B cell (primary cell): ENCODE results near the gene SRPRB. TPM values are rescaled to one million over a fixed set of nuclear protein-coding genes. Genes with fewer than 3 reads are reported as not detected.

ENCODE experiments used
- ATAC-seq: fragments of 200-7000 bp; cut with Tn5 transposase; one replicate; pipeline ENCODE4 v1.10.0; 2021; ENCODE audit warnings: low read depth, mild to moderate bottlenecking, moderate number of reproducible peaks, moderate library complexity
- CTCF ChIA-PET: fragments of 350-600 bp; sonication (Branson Sonifier 250); formaldehyde crosslinking; loops from one replicate; lab custom pipeline; 2021; ENCODE audit warnings: antibody characterized with exemption, inconsistent platforms; lab: Charles Lee
- POLR2A ChIA-PET: fragments of 350-600 bp; sonication (Branson Sonifier 250); formaldehyde crosslinking; loops from one replicate; lab custom pipeline; 2021; ENCODE audit warnings: antibody characterized with exemption; lab: Charles Lee
- DNase-seq: peaks from one replicate; pipeline ENCODE4 v3.0.0; 2013
- H2AFZ ChIP-seq: 2 replicates; pipeline ENCODE4 v1.6.1; 2012; ENCODE audit warnings: mild to moderate bottlenecking, low read depth, low read length; ENCODE audit not compliant: insufficient read depth, poor library complexity, severe bottlenecking
- H3K27ac ChIP-seq, 2 donors: 1 replicate in 1 of 2; 2 replicates in 1 of 2; pipeline ENCODE4 v1.5.1; 2012 to 2013; ENCODE audit warnings: low read length in 2 of 2, mild to moderate bottlenecking in 2 of 2, moderate library complexity in 1 of 2
- H3K27me3 ChIP-seq, 4 experiments: fragments of 200-600 bp in 1 of 4; sonication (generic) in 1 of 4; replicated peaks in 1 of 4; 1 replicate in 2 of 4; 2 replicates in 2 of 4; pipeline versions ENCODE4 v1.6.1 to v1.7.0; 2013 to 2016; ENCODE audit warnings: low read length in 3 of 4, mild to moderate bottlenecking in 2 of 4, mixed read lengths in 1 of 4, moderate library complexity in 1 of 4; ENCODE audit not compliant: insufficient read depth in 4 of 4, control insufficient read depth in 3 of 4; ENCODE audit errors: control extremely low read depth in 1 of 4
- H3K36me3 ChIP-seq, 2 experiments: replicated peaks in 1 of 2; 1 replicate in 1 of 2; 2 replicates in 1 of 2; pipeline versions ENCODE4 v1.6.1 to v1.7.1; 2013; ENCODE audit warnings: low read length in 1 of 2; ENCODE audit not compliant: insufficient read depth in 2 of 2, control insufficient read depth in 1 of 2; ENCODE audit errors: control extremely low read depth in 1 of 2, extremely low read depth in 1 of 2
- H3K4me1 ChIP-seq, 2 donors: fragments of 200-600 bp in 1 of 2; sonication (generic) in 1 of 2; 1 replicate in 1 of 2; 2 replicates in 1 of 2; pipeline versions ENCODE4 v1.5.1 to v1.6.1; 2013 to 2017; ENCODE audit warnings: low read length in 2 of 2; ENCODE audit not compliant: control insufficient read depth in 2 of 2, insufficient read depth in 2 of 2
- H3K4me2 ChIP-seq: replicated peaks from 2 replicates; pipeline ENCODE3; 2012; ENCODE audit warnings: mild to moderate bottlenecking, low read depth, low read length; ENCODE audit not compliant: poor library complexity, severe bottlenecking
- H3K4me3 ChIP-seq, 5 experiments: fragments of 200-600 bp in 1 of 5; sonication (generic) in 1 of 5; 1 replicate in 3 of 5; 2 replicates in 2 of 5; pipeline versions ENCODE4 v1.5.1 to v1.7.0; 2011 to 2016; ENCODE audit warnings: low read length in 4 of 5, mild to moderate bottlenecking in 4 of 5, low read depth in 2 of 5, control low read depth in 1 of 5, moderate library complexity in 1 of 5; ENCODE audit not compliant: insufficient read depth in 1 of 5; ENCODE audit errors: control extremely low read depth in 1 of 5, extremely low read depth in 1 of 5
- H3K79me2 ChIP-seq: fragments of 200-600 bp; sonication (generic); one replicate; pipeline ENCODE4 v1.6.0; 2016; ENCODE audit warnings: low read length; ENCODE audit not compliant: control insufficient read depth, insufficient read depth
- H3K9ac ChIP-seq: fragments of 200-600 bp; sonication (generic); 2 replicates; pipeline ENCODE4 v1.6.1; 2017; ENCODE audit warnings: mild to moderate bottlenecking, low read length, moderate library complexity
- H3K9me3 ChIP-seq, 3 donors: one replicate each; pipeline versions ENCODE4 v1.6.1 to v1.7.1; 2013; ENCODE audit warnings: low read length in 2 of 3; ENCODE audit not compliant: control insufficient read depth in 2 of 3, insufficient read depth in 1 of 3; ENCODE audit errors: control extremely low read depth in 1 of 3
- H4K20me1 ChIP-seq: 2 replicates; pipeline ENCODE4 v1.6.0; 2012; ENCODE audit warnings: mild to moderate bottlenecking, low read length; ENCODE audit not compliant: insufficient read depth, control insufficient read depth, poor library complexity, severe bottlenecking
- H3K27ac Mint-ChIP-seq: one replicate; pipeline ENCODE4 v1.8.0; 2021; ENCODE audit warnings: mixed read lengths
- H3K27me3 Mint-ChIP-seq: one replicate; pipeline ENCODE4 v1.8.0; 2021; ENCODE audit warnings: mixed read lengths
- H3K4me1 Mint-ChIP-seq: one replicate; pipeline ENCODE4 v1.8.0; 2021; ENCODE audit warnings: mixed read lengths
- H3K4me3 Mint-ChIP-seq: one replicate; pipeline ENCODE4 v1.8.0; 2021; ENCODE audit warnings: mixed read lengths
- H3K9me3 Mint-ChIP-seq: one replicate; pipeline ENCODE4 v1.8.0; 2022; ENCODE audit warnings: mixed read lengths; ENCODE audit not compliant: insufficient read depth
- EZH2 ChIP-seq: IDR thresholded peaks from 2 replicates; pipeline ENCODE4 v1.6.1; 2012; ENCODE audit warnings: borderline replicate concordance, low read depth, mild to moderate bottlenecking, moderate library complexity, low read length; ENCODE audit not compliant: insufficient read depth, poor library complexity, severe bottlenecking
- WGBS: methylation state at CpG from one replicate; pipeline ENCODE4 v1.1.5; 2013; ENCODE audit warnings: missing lambda C conversion rate; ENCODE audit not compliant: insufficient coverage; 5-methylcytosine and 5-hydroxymethylcytosine counted together
- intact Hi-C: fragments of 100-400 bp; cut with micrococcal nuclease; formaldehyde crosslinking; loops from one replicate; pipeline ENCODE4 v1.10.0; 2022
- polyA plus RNA-seq: library from polyadenylated mRNA; depleted of rRNA; stranded (reverse); fragments of >200 nt; gene quantifications from 2 replicates; pipeline ENCODE4 v1.2.3, GENCODE V29; 2012
- total RNA-seq, 2 donors: library from RNA; stranded (reverse); fragments of 120-200 nt in 1 of 2; gene quantifications; 1 replicate in 1 of 2; 2 replicates in 1 of 2; pipeline versions ENCODE4 v1.2.3 to v1.2.4, GENCODE V29; 2013 to 2022
- TF ChIP-seq, protein P1 (sequence below): fragments of 200-600 bp; IDR thresholded peaks from one replicate; pipeline ENCODE4 v1.8.0; 2022; ENCODE audit warnings: antibody characterized with exemption, mild to moderate bottlenecking

SRPRB gene
- total and polyA plus RNA-seq, 2 donors (not counting 1 experiment from before 2014, with no cell fraction given): 10.1 to 28.8 TPM

DNA sequence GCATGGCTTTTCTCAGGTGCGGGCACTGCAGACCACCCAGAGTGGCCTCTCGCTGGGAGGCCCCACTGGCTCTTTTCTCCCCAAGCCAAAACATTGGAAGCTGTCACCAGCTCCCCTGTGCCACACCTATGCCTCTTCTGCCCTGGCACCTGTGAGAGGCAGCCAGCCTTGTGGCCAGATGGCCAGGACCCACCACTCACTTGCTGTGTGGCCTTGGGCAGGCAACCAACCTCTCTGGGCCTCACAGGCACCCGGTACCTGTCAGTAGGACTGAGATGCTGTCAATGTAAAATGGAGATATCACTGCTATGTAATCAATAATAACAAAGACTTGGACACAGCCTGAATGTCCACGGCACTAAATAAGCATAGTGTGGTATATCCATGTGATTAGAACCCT, 36.5 kb downstream of the SRPRB start:
- intact Hi-C loops: no loop called here
- Histone ChIP-seq H3K4me1 (no peaks in the 10 kb centered on the region), H3K27me3 (no peaks in the 10 kb centered on the region), H3K79me2 (no peaks in the 10 kb centered on the region), H3K9me3 (no peaks in the 10 kb centered on the region), H2AFZ (no peak overlapping the region), H3K27ac (no peak overlapping the region), H4K20me1 (no peaks in the 10 kb centered on the region), H3K36me3 (no peaks in the 10 kb centered on the region), H3K9ac (no peak overlapping the region), H3K4me2 (no peak overlapping the region), H3K4me3 (no peak overlapping the region)
- H3K4me1 Mint-ChIP-seq: no peaks in the 10 kb centered on the region
- 83% methylated on average over 2 of the region's 4 CpGs for WGBS
- ChIA-PET POLR2A (no interaction called here), CTCF (no interaction called here)
- no peak for DNase-seq
- H3K9me3 Mint-ChIP-seq: no peaks in the 10 kb centered on the region
- no peak overlapping the region for H3K27ac Mint-ChIP-seq
- H3K4me3 Mint-ChIP-seq: no peak overlapping the region
- H3K27me3 Mint-ChIP-seq: peaks cover 5% of the 10 kb centered on the region
- no peak for TF ChIP-seq EZH2
- TF ChIP-seq, protein P1, sequence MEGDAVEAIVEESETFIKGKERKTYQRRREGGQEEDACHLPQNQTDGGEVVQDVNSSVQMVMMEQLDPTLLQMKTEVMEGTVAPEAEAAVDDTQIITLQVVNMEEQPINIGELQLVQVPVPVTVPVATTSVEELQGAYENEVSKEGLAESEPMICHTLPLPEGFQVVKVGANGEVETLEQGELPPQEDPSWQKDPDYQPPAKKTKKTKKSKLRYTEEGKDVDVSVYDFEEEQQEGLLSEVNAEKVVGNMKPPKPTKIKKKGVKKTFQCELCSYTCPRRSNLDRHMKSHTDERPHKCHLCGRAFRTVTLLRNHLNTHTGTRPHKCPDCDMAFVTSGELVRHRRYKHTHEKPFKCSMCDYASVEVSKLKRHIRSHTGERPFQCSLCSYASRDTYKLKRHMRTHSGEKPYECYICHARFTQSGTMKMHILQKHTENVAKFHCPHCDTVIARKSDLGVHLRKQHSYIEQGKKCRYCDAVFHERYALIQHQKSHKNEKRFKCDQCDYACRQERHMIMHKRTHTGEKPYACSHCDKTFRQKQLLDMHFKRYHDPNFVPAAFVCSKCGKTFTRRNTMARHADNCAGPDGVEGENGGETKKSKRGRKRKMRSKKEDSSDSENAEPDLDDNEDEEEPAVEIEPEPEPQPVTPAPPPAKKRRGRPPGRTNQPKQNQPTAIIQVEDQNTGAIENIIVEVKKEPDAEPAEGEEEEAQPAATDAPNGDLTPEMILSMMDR: no peak
- no peak for ATAC-seq

GRCh38 chr3:133843634-133844033, 38.0 kb downstream of the SRPRB start:
- CTCF ChIA-PET: no interaction called here
- no peak for TF ChIP-seq EZH2
- TF ChIP-seq, protein P1: no peak
- POLR2A ChIA-PET: no interaction called here

More at GRCh38 chr3:133843634-133844033, 38.0 kb downstream of the SRPRB start:
- Histone ChIP-seq H2AFZ (no peak overlapping the region), H3K36me3 (no peaks in the 10 kb centered on the region), H3K9ac (no peak overlapping the region), H3K4me2 (no peak overlapping the region), H4K20me1 (no peaks in the 10 kb centered on the region), H3K9me3 (no peaks in the 10 kb centered on the region), H3K4me3 (no peak overlapping the region), H3K4me1 (no peaks in the 10 kb centered on the region), H3K27ac (no peak overlapping the region), H3K79me2 (no peaks in the 10 kb centered on the region), H3K27me3 (no peaks in the 10 kb centered on the region)
- DNase-seq: no peak
- Mint-ChIP-seq H3K4me1 (no peaks in the 10 kb centered on the region), H3K4me3 (no peak overlapping the region), H3K9me3 (no peaks in the 10 kb centered on the region), H3K27ac (no peak overlapping the region), H3K27me3 (peaks cover 5% of the 10 kb centered on the region)
- no peak for ATAC-seq
- intact Hi-C loops: no loop called here
- WGBS: 92% methylated on average over 4 of the region's 7 CpGs
